Pancreas (tissue), 10 donors: ENCODE measurements around the gene TSPAN9. TPM values are rescaled to one million over a fixed set of nuclear protein-coding genes. Genes with fewer than 3 reads are reported as not detected.

Source experiments
- ATAC-seq, 4 donors: fragments of 200-7000 bp; cut with Tn5 transposase; one replicate each; pipeline versions ENCODE4 v1.8.0 to v1.9.1; 2020; ENCODE audit warnings: mild to moderate bottlenecking in 4 of 4, moderate library complexity in 4 of 4
- DNase-seq, 6 donors: peaks; one replicate each; pipeline ENCODE4 v3.0.0-alpha.2; 2020
- FAIRE-seq: peaks from 2 replicates; lab custom pipeline; 2012; peaks lifted over from hg19 to GRCh38; lab: Jason Lieb, UNC
- H3K27ac ChIP-seq, 4 donors: fragments of 200-600 bp; sonication (generic); 1 replicate in 3 of 4; 2 replicates in 1 of 4; pipeline versions ENCODE4 v1.5.0 to v1.8.0; 2020
- H3K27me3 ChIP-seq, 4 donors: fragments of 200-600 bp; one replicate each; pipeline ENCODE4 v1.8.0; 2021
- H3K36me3 ChIP-seq, 3 donors: fragments of 200-600 bp; sonication (generic) in 1 of 3; one replicate each; pipeline versions ENCODE4 v1.5.0 to v1.8.0; 2020 to 2021
- H3K4me1 ChIP-seq, 3 donors: fragments of 200-600 bp; one replicate each; pipeline ENCODE4 v1.8.0; 2021
- H3K4me3 ChIP-seq, 4 donors: fragments of 200-600 bp; sonication (generic) in 2 of 4; one replicate each; pipeline versions ENCODE4 v1.5.0 to v1.8.0; 2020 to 2021
- H3K9me3 ChIP-seq, 4 donors: fragments of 200-600 bp; one replicate each; pipeline ENCODE4 v1.8.0; 2021
- WGBS, 2 donors: extraction: QIAGEN DNeasy Blood & Tissue Kit; methylation state at CpG; one replicate each; pipeline ENCODE4 v1.1.7; 2013; 5-methylcytosine and 5-hydroxymethylcytosine counted together
- intact Hi-C, 3 donors: fragments of 100-400 bp; cut with DNase I; formaldehyde crosslinking; loops; one replicate each; pipeline versions ENCODE4 v1.11.1 to v1.14.2; 2022
- polyA plus RNA-seq, 2 donors: library from polyadenylated mRNA; stranded (reverse); fragments of 200-250 nt; gene quantifications; one replicate each; pipeline ENCODE4 v1.2.3, GENCODE V29; 2013
- total RNA-seq, 6 donors: library from RNA; stranded (reverse); fragmentation: NEBNext Ultra II Directional in 4 of 6; extraction: Animal tissue kit (Norgen Biotek cat#: 25700) in 4 of 6; gene quantifications; one replicate each; pipeline versions ENCODE4 v1.2.1 to v1.2.4, GENCODE V29; 2021 to 2023
- TF ChIP-seq, protein P1 (sequence below), 4 donors: fragments of 200-600 bp; sonication (generic) in 3 of 4; IDR thresholded peaks; one replicate each; pipeline versions ENCODE4 v1.5.0 to v1.8.0; 2021; ENCODE audit warnings: antibody characterized with exemption in 4 of 4
- donor health status: healthy with polysubstance abuse.
- donor health status: DM: no; HTN: no; CAD: no; lungs with moderate emphysema.
- donor health status: DM: no; HTN: no; CAD: no.
- donor health status: control.
- donor health status: control.
- donor health status: Bipolar disorder and iron deficiency.
- donor health status: DM: yes; HTN: yes; CAD: no.
- donor health status: DM: no; HTN: no; CAD: no.
- donor health status: DM: no; HTN: no; CAD: no.
- donor health status: DM: yes; HTN: yes; CAD: no.

The TSPAN9 gene
- total and polyA plus RNA-seq, 8 donors, result 7.8 to 19.5 (median 13.0) TPM

DNA sequence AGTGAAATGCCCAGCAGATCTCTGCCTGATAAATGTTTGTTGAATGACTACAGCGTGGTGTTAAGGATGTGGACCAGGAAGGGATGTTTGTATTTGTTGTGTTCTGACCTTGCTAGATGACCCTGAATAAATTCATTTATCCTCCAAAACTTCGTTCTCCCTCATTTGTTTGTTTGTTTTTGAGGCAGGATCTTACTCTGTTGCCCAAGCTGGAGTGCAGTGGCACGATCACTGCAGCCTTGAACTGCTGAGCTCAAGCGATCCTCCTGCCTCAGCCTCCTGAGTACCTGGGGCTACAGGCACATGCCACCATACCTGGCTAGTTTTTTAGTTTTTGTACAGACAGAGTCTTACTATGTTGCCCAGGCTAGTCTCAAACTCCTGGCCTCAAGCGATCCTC lies 96.7 kb downstream of the TSPAN9 start:
- FAIRE-seq (no peak), ATAC-seq (no peak), DNase-seq (no peak)
- TF ChIP-seq, protein P1, sequence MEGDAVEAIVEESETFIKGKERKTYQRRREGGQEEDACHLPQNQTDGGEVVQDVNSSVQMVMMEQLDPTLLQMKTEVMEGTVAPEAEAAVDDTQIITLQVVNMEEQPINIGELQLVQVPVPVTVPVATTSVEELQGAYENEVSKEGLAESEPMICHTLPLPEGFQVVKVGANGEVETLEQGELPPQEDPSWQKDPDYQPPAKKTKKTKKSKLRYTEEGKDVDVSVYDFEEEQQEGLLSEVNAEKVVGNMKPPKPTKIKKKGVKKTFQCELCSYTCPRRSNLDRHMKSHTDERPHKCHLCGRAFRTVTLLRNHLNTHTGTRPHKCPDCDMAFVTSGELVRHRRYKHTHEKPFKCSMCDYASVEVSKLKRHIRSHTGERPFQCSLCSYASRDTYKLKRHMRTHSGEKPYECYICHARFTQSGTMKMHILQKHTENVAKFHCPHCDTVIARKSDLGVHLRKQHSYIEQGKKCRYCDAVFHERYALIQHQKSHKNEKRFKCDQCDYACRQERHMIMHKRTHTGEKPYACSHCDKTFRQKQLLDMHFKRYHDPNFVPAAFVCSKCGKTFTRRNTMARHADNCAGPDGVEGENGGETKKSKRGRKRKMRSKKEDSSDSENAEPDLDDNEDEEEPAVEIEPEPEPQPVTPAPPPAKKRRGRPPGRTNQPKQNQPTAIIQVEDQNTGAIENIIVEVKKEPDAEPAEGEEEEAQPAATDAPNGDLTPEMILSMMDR (IDR thresholded peaks at IDR 0.05), result no peak
- Histone ChIP-seq H3K36me3 (no peaks in the 10 kb centered on the region), H3K27me3 (no peaks in the 10 kb centered on the region), H3K4me1 (no peaks in the 10 kb centered on the region), H3K27ac (no peak overlapping the region), H3K9me3 (no peaks in the 10 kb centered on the region), H3K4me3 (no peak overlapping the region)
- WGBS, 2 donors, result 83 to 87% methylated on average over 5 of the region's 5 CpGs
- intact Hi-C loops, result no loop called here

DNA sequence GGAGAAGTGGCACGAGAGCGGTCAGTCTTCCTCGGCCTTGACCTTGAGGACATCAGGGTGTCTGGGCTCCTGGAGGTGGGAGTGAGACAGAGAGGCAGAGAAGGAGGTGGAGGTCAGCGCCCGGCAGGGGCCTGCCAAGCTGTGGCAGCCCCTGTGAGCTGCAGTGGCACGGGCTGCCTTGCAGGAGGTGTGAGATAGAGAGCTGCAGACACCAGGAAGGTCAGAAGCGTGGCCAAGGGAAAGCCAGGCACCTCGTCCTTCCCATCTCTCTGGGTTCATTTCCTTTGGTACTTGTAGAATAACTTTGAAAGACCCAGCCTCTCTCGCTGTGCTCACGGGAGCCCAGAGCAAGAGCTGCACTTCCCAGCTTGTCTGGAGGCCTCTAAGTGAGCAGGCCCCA lies 98.1 kb downstream of the TSPAN9 start:
- no peaks in the 10 kb centered on the region for H3K36me3 ChIP-seq
- no peak overlapping the region for H3K4me3 ChIP-seq
- intact Hi-C loops, result no loop called here
- no peaks in the 10 kb centered on the region for H3K9me3 ChIP-seq
- TF ChIP-seq, protein P1 (IDR thresholded peaks at IDR 0.05), result no peak
- ATAC-seq (no peak), DNase-seq (no peak), FAIRE-seq (no peak)
- 85 to 90% methylated on average over 10 of the region's 10 CpGs for WGBS, 2 donors
- no peaks in the 10 kb centered on the region for H3K27me3 ChIP-seq
- H3K4me1 ChIP-seq, result no peaks in the 10 kb centered on the region
- no peak overlapping the region for H3K27ac ChIP-seq

DNA sequence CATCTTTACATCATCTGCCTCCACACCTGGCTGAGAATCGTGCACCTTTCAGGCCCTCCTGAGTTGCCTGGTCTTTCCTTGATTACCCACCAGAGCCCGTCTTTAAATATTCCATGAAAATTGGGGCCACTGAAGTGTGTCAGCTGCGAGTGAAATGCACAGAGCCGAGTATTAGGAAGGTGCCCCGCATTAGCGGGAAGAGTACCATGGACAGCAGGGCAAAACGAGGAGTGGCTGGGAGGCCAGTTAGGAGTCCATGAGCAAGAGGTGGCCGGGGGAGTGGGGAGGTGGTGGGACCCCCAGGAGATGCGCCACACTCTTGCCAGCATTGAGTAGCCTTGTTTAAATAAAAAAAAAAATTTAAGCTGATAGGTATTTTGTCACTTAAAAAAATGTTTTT lies 99.6 kb downstream of the TSPAN9 start:
- TF ChIP-seq, protein P1 (IDR thresholded peaks at IDR 0.05), result no peak
- no peaks in the 10 kb centered on the region for H3K36me3 ChIP-seq
- intact Hi-C loops, result no loop called here
- H3K27ac ChIP-seq, result no peak overlapping the region
- FAIRE-seq, result no peak
- DNase-seq, result no peak
- H3K9me3 ChIP-seq, result no peaks in the 10 kb centered on the region
- WGBS, 2 donors, result 93 to 96% methylated on average over 9 of the region's 9 CpGs
- no peaks in the 10 kb centered on the region for H3K27me3 ChIP-seq
- H3K4me3 ChIP-seq, result no peak overlapping the region
- no peak for ATAC-seq
- no peaks in the 10 kb centered on the region for H3K4me1 ChIP-seq

- Histone ChIP-seq H3K4me3 (no peak overlapping the region), H3K9me3 (no peaks in the 10 kb centered on the region), H3K36me3 (no peaks in the 10 kb centered on the region), H3K27ac (no peak overlapping the region), H3K4me1 (no peaks in the 10 kb centered on the region), H3K27me3 (no peaks in the 10 kb centered on the region)
- 94 to 95% methylated on average over 18 of the region's 18 CpGs for WGBS, 2 donors
- intact Hi-C loops, result no loop called here
- FAIRE-seq, result no peak
- DNase-seq, result no peak
- no peak for ATAC-seq
- TF ChIP-seq, protein P1 (IDR thresholded peaks at IDR 0.05), result no peak
Measured at GRCh38 chr12:3177778-3178425, 100.7 kb downstream of the TSPAN9 start.

GRCh38 chr12:3178671-3179313 lies 101.6 kb downstream of the TSPAN9 start:
- TF ChIP-seq, protein P1 (IDR thresholded peaks at IDR 0.05), result no peak
- Histone ChIP-seq H3K9me3 (no peaks in the 10 kb centered on the region), H3K27ac (no peak overlapping the region), H3K36me3 (no peaks in the 10 kb centered on the region), H3K4me3 (no peak overlapping the region), H3K4me1 (no peaks in the 10 kb centered on the region), H3K27me3 (no peaks in the 10 kb centered on the region)
- FAIRE-seq, result no peak
- intact Hi-C loops, result no loop called here
- 95 to 97% methylated on average over 12 of the region's 12 CpGs for WGBS, 2 donors
- DNase-seq, result no peak
- no peak for ATAC-seq
